DMS 273 (cell line): ENCODE data around the gene JAKMIP1.
"Not testable (repeated sequence)": the region's sequence is repeated elsewhere in the genome, so short reads cannot be mapped to it uniquely, and the experiment has no call there.

Source experiments
- DNase-seq: peaks from one replicate; lab custom pipeline; 2025; ENCODE audit not compliant: unreplicated experiment; lab: John Stamatoyannopoulos, UW

The JAKMIP1 gene

DNA sequence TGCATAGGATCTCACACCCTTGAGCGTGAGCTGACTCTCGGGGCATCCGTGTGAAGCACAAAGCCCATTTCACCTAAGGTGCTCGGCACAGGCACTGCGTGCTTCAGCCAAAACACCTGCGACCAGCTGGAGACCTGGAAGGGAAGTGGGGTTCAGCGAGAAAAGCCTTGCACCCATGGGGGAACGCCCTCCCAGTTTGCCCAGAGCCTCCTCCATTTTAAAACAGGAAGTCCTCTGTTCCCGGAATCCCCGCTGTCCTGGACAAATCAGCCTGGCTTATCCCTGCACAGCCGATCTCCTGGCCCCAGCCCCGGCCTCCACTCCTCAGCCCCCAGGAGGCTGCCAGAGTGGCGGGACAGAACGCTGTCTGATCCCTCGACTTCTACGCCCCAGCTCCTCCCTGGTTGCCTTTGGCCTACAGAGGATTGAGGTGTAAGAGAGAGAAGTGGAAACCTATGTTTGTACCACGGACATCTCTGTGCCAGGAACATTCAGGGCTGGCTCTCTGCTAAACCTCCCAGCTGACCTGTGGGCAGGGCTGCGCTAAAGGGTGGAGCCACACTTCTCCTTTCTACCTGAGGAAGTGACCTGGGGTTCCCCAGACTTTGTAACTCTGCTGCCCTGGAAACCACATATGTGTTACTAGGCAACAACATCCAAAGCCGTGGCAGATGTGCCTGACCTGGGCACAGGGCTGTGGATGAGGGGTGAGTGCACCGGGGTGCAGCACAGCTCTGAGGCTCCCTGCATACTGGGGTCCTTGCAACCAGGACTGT, 178.3 kb downstream of the JAKMIP1 start:
- DNase-seq = no peak

GRCh38 chr4:6020613-6021012, 179.7 kb downstream of the JAKMIP1 start:
- no peak for DNase-seq

- peak; percentile 69 for DNase-seq
Measured at GRCh38 chr4:6019316-6020263, 180.8 kb downstream of the JAKMIP1 start.

GRCh38 chr4:6018331-6018730, 182.0 kb downstream of the JAKMIP1 start, which contains the start of gene C4orf50:
Gene C4orf50 (minus strand): TSS chr4:6018431.
- DNase-seq = no peak

DNA sequence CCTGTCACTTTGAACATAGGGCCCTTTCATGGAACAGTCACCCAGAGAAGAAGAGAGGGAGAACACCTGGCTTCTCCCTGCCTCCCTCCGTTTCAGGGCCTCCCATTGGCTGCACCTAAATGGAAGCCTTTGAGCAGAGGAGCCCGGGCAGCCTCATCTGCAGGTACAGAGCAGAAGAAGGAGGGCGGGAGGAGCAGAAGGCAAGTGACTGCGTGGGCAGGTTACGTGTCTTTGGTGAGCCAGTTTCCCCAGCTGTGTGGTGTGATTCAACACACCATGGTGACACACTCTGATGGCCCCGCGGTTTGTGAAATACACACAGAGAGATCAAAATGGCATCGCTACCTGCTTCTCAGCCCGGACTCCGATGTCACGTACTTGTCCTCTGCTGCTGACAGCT, 182.5 kb downstream of the JAKMIP1 start:
- no peak for DNase-seq

DNA sequence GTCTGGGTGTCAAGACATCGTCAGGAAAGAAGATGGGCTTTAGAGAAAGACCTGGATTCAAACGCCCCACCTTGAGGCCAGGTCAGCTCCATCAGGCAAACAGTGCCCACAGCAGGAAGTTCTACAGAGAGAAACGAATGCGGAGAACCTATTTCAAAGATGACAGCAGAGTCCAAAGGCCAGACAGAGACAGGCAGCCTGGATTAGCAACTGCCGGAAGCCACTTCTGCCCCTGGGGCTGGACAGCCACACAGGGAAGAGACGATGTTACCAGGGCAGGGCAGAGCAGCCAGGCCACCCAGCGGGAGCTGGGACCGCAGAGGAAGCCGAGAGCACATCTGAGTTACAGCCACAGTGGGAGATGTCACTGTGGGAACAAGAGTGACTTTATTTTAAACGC, 183.3 kb downstream of the JAKMIP1 start:
- no peak for DNase-seq

GRCh38 chr4:6013564-6013963, 186.8 kb downstream of the JAKMIP1 start:
- no peak for DNase-seq

GRCh38 chr4:6012200-6012599, 188.1 kb downstream of the JAKMIP1 start:
- DNase-seq = no peak

GRCh38 chr4:6011686-6012085, 188.7 kb downstream of the JAKMIP1 start:
- peak; percentile 64 for DNase-seq

DNA sequence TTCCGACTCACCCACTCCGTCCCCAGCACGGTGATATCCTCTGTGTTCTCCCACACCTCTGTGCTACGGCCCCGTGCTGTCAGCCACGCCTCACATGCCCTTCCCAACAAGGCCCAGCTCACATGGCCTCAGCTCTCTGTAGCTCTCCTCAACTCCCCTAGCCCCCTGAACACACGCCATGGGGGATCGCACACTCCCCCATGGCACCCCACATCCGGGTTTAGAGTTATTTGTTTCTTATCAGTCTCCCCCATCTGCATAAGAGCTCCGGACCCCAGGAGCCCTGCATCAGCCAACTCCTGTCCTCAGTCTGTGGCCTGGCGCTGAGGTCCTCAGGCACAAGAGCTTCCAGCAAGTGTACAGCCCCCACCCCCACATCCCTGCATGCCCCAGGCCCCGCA, 189.1 kb downstream of the JAKMIP1 start:
- no peak for DNase-seq

GRCh38 chr4:6010789-6011188, 189.6 kb downstream of the JAKMIP1 start:
- no peak for DNase-seq

GRCh38 chr4:6009452-6009851, 190.9 kb downstream of the JAKMIP1 start:
- no peak for DNase-seq

- DNase-seq = no peak
Measured at GRCh38 chr4:6008766-6009385, 191.5 kb downstream of the JAKMIP1 start.

- no peak for DNase-seq
Measured at GRCh38 chr4:6008092-6008551, 192.2 kb downstream of the JAKMIP1 start.

- no peak for DNase-seq
Measured at GRCh38 chr4:6005175-6005574, 195.2 kb downstream of the JAKMIP1 start.

GRCh38 chr4:6003485-6003884, 196.9 kb downstream of the JAKMIP1 start:
- not testable (repeated sequence) for DNase-seq

DNA sequence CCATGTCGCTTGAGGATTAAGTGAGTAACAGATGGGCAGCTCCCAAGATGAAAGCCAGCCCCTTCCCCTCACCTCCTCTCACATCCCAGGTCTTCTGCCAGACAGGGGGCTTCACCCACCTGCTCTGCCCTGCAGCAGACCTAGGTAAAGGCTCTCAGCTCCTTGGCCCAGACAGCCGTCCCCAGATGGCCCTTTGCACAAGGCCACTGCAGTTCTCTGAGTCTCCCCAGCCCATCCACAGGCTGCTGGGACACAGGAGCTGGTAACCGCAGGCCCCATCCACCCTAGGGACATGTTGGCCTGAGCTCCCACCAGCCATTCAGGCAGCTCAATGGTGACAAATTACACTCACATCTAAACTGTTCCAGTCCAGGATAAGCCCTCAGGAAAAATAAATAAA, 197.4 kb downstream of the JAKMIP1 start:
- no peak for DNase-seq

DNA sequence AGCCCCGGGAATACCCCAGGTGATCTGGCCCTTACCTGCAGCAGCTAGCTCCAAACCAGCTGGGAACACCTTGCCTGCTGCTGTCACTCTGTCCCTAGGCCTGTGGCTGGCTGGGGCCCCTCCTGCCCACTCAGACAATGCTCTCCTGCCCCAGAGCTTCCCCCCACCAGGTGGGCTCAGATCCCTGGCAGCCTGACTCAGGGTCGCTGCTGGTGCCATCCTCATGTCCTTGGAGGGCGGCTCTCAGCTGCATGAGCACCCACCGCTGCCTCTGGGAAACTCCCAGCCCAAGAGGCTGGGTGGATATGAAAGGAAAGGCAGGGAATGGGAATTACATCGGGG, 197.9 kb downstream of the JAKMIP1 start:
- no peak for DNase-seq

- no peak for DNase-seq
Measured at GRCh38 chr4:6001680-6002491, 198.5 kb downstream of the JAKMIP1 start.

DNA sequence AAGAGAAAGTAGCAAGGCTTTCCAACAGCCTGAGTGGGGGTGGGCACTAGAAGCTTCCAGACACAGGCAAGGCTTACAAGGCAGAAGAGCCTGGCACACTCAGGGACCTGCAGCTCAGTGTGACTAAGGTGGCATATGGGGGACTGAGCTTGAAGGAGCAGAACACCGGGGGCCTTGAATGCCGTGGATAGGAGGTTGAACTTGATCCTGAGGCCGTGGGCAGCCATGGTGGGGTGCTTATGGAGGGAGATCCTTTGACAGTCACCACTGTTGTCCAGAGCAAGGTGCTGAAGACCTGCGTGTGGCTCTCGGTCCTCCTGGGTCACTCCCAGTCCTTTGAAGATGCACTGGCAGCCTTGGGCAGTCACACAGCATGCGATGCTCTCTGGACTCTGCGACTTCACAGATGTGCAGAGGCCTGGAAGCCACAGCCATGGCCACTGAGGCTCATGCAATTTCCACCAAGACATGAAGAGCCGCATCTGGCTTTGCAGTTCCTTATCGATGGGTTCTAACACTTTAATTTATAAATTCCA, 200.5 kb downstream of the JAKMIP1 start:
- DNase-seq = no peak
